HG03439 (cell line): ENCODE measurements around the gene TCF19.

Experiments
- ATAC-seq: cut with Tn5 transposase; IDR thresholded peaks from one replicate; pipeline ENCODE4 v1.9.1; 2021; ENCODE audit warnings: mild to moderate bottlenecking, moderate library complexity; ENCODE audit not compliant: unreplicated experiment

TCF19 gene

DNA sequence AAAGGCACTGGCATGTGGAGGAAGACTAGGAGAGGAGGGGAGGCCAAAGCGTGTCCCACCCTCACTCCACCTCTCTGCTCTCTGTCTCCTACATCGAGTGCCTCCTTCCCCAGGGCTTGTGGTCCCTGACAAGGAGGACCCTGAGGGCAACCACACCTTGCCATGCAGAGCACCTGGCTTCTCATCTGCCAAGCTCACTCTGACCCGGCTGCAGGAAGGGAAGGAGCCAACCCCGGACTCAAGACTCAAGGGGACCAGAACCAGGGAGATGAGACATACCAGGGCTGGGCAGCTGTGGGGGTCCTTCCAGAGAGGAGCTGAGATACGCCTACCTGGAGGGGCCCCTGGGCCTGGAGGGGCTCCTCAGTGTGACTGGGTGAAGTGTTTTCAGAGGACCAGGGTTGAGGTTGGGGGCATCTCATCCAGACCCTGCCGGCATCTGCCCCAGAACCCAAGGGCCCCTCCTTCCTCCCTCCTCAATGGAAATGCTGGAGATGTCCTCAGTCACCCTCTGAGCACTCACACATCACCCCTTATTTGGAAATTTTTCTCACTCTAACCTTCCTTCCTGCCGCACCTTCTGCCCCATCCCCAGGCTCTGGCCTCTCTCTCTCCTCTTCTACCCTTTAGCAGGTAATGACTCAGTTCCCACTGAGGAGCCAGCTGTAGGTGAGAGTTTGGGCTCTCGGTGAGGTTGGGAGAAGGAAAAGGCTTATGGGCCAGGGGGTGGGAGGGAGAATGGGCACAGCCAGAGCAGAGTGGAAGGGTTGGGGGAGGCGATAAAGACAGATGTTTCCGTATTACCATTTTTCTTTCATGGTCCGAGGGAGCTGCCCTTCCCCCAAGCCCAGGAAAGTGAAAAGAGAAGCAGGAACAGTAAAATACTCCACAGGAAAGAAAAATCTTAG lies 44.1 kb downstream of the TCF19 start:
- ATAC-seq: no peak

- peak; percentile 57 for ATAC-seq
Observed at GRCh38 chr6:31203345-31203979, 45.1 kb downstream of the TCF19 start.

DNA sequence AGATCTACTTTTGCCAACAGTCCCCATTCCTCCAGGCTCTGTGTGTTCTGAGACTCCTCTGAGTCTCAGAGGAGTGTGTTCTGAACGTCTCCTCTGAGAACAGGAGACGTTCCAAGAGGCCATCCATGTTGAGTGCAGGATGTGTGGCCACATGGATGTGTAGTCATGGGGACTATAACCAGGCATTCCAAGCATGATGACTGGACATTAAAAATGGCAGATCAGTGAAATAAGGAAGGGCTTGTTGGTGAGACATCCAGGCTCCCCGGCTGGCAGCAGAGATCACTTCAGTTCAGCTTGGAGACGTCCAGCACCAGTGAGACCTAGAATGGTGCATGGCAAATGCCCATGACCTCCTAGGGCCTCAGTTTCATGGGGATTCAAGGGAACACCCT lies 46.4 kb downstream of the TCF19 start:
- ATAC-seq: no peak

DNA sequence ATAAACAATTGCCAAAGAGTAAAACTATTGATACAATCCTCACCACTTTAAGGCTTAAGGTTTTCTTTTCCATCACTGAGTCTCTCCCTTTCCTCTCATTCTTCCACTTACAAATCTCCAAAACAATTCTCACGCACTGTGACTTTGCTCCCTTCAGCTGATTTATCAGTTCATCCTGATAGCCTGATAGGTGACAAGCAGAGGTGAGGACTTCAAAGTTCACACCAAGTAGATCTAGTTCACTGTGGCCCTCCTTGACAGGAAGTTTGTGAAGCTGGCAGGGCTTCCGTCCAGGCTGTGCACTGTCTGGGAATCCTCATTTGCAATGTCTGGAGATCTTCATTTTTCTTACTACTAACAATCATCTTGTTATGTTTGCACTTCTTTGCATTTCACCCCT lies 47.2 kb downstream of the TCF19 start:
- no peak for ATAC-seq

- ATAC-seq: no peak
Observed at GRCh38 chr6:31208506-31208905, 50.1 kb downstream of the TCF19 start.

DNA sequence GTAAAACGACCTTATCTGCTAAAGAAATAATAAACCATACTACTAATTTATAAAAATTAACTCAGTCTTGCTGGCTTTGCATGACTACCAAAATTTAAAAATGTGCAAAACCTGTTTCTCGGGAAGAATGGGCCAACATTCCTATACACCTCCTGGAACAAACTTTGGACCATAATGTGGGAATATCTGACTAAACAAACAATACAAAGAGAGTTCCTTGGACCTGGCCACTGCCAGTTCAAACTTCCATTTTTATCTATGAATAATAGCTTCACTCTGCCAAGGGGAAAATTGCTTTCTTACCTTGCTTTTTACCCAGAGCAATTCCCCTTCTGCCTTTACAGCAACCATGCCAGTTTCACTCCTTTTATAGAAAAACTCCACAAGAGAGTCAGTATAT lies 50.7 kb downstream of the TCF19 start:
- ATAC-seq: no peak

- ATAC-seq: no peak
Observed at GRCh38 chr6:31210123-31210522, 51.7 kb downstream of the TCF19 start.

GRCh38 chr6:31210741-31211532 lies 52.5 kb downstream of the TCF19 start:
- ATAC-seq: no peak
